Measurements from ENCODE around the gene MEIS2.

The MEIS2 gene

GRCh38 chr15:36964626-36965025 lies 135.7 kb downstream of the MEIS2 start:
- no peak overlapping the region for H3K9ac ChIP-seq (ENCODE audit: low read depth, low read length)
- H3K27ac ChIP-seq (ENCODE audit: low read length), result no peak overlapping the region
- H3K4me3 ChIP-seq (ENCODE audit: low read length), result no peak overlapping the region
- no peaks in the 10 kb centered on the region for H3K27me3 ChIP-seq (ENCODE audit: insufficient read depth, low read length)
- H3K36me3 ChIP-seq (ENCODE audit: insufficient read depth, low read depth, low read length), result no peaks in the 10 kb centered on the region
- H3K4me1 ChIP-seq (ENCODE audit: insufficient read depth, low read length), result no peaks in the 10 kb centered on the region
- H3K9me3 ChIP-seq (ENCODE audit: insufficient read depth, low read depth, low read length), result no peaks in the 10 kb centered on the region

- Histone ChIP-seq H3K9me3 (ENCODE audit: insufficient read depth, low read depth, low read length) (no peaks in the 10 kb centered on the region), H3K27ac (ENCODE audit: low read length) (no peak overlapping the region), H3K27me3 (ENCODE audit: insufficient read depth, low read length) (no peaks in the 10 kb centered on the region), H3K9ac (ENCODE audit: low read depth, low read length) (no peak overlapping the region), H3K4me1 (ENCODE audit: insufficient read depth, low read length) (no peaks in the 10 kb centered on the region), H3K36me3 (ENCODE audit: insufficient read depth, low read depth, low read length) (no peaks in the 10 kb centered on the region), H3K4me3 (ENCODE audit: low read length) (no peak overlapping the region)
Observed at GRCh38 chr15:36961956-36962355, 138.4 kb downstream of the MEIS2 start.

- no peak overlapping the region for H3K4me3 ChIP-seq (ENCODE audit: low read length)
- H3K4me1 ChIP-seq (ENCODE audit: insufficient read depth, low read length), result no peaks in the 10 kb centered on the region
- H3K27ac ChIP-seq (ENCODE audit: low read length), result no peak overlapping the region
- no peaks in the 10 kb centered on the region for H3K27me3 ChIP-seq (ENCODE audit: insufficient read depth, low read length)
- H3K36me3 ChIP-seq (ENCODE audit: insufficient read depth, low read depth, low read length), result no peaks in the 10 kb centered on the region
- H3K9ac ChIP-seq (ENCODE audit: low read depth, low read length), result no peak overlapping the region
- H3K9me3 ChIP-seq (ENCODE audit: insufficient read depth, low read depth, low read length), result no peaks in the 10 kb centered on the region
Observed at GRCh38 chr15:36960947-36961227, 139.5 kb downstream of the MEIS2 start.

GRCh38 chr15:36960179-36960946 lies 140.0 kb downstream of the MEIS2 start:
- Histone ChIP-seq H3K27ac (ENCODE audit: low read length) (no peak overlapping the region), H3K36me3 (ENCODE audit: insufficient read depth, low read depth, low read length) (no peaks in the 10 kb centered on the region), H3K4me1 (ENCODE audit: insufficient read depth, low read length) (no peaks in the 10 kb centered on the region), H3K27me3 (ENCODE audit: insufficient read depth, low read length) (no peaks in the 10 kb centered on the region), H3K9me3 (ENCODE audit: insufficient read depth, low read depth, low read length) (no peaks in the 10 kb centered on the region), H3K4me3 (ENCODE audit: low read length) (no peak overlapping the region), H3K9ac (ENCODE audit: low read depth, low read length) (no peak overlapping the region)

GRCh38 chr15:36959746-36960145 lies 140.6 kb downstream of the MEIS2 start:
- H3K36me3 ChIP-seq (ENCODE audit: insufficient read depth, low read depth, low read length), result no peaks in the 10 kb centered on the region
- no peaks in the 10 kb centered on the region for H3K27me3 ChIP-seq (ENCODE audit: insufficient read depth, low read length)
- no peak overlapping the region for H3K9ac ChIP-seq (ENCODE audit: low read depth, low read length)
- no peak overlapping the region for H3K4me3 ChIP-seq (ENCODE audit: low read length)
- no peak overlapping the region for H3K27ac ChIP-seq (ENCODE audit: low read length)
- no peaks in the 10 kb centered on the region for H3K4me1 ChIP-seq (ENCODE audit: insufficient read depth, low read length)
- no peaks in the 10 kb centered on the region for H3K9me3 ChIP-seq (ENCODE audit: insufficient read depth, low read depth, low read length)

- no peaks in the 10 kb centered on the region for H3K9me3 ChIP-seq (ENCODE audit: insufficient read depth, low read depth, low read length)
- H3K9ac ChIP-seq (ENCODE audit: low read depth, low read length), result no peak overlapping the region
- H3K4me1 ChIP-seq (ENCODE audit: insufficient read depth, low read length), result no peaks in the 10 kb centered on the region
- H3K36me3 ChIP-seq (ENCODE audit: insufficient read depth, low read depth, low read length), result no peaks in the 10 kb centered on the region
- no peaks in the 10 kb centered on the region for H3K27me3 ChIP-seq (ENCODE audit: insufficient read depth, low read length)
- no peak overlapping the region for H3K27ac ChIP-seq (ENCODE audit: low read length)
- H3K4me3 ChIP-seq (ENCODE audit: low read length), result no peak overlapping the region
Observed at GRCh38 chr15:36958606-36959005, 141.7 kb downstream of the MEIS2 start.

GRCh38 chr15:36954486-36954885 lies 145.9 kb downstream of the MEIS2 start:
- Histone ChIP-seq H3K27ac (ENCODE audit: low read length) (no peak overlapping the region), H3K4me1 (ENCODE audit: insufficient read depth, low read length) (no peaks in the 10 kb centered on the region), H3K4me3 (ENCODE audit: low read length) (no peak overlapping the region), H3K9ac (ENCODE audit: low read depth, low read length) (no peak overlapping the region), H3K36me3 (ENCODE audit: insufficient read depth, low read depth, low read length) (no peaks in the 10 kb centered on the region), H3K27me3 (ENCODE audit: insufficient read depth, low read length) (no peaks in the 10 kb centered on the region), H3K9me3 (ENCODE audit: insufficient read depth, low read depth, low read length) (no peaks in the 10 kb centered on the region)

- Histone ChIP-seq H3K27ac (ENCODE audit: low read length) (no peak overlapping the region), H3K9ac (ENCODE audit: low read depth, low read length) (no peak overlapping the region), H3K4me3 (ENCODE audit: low read length) (no peak overlapping the region), H3K36me3 (ENCODE audit: insufficient read depth, low read depth, low read length) (no peaks in the 10 kb centered on the region), H3K4me1 (ENCODE audit: insufficient read depth, low read length) (peaks cover 3% of the 10 kb centered on the region; the same call in 1 of the 2 replicates), H3K9me3 (ENCODE audit: insufficient read depth, low read depth, low read length) (no peaks in the 10 kb centered on the region), H3K27me3 (ENCODE audit: insufficient read depth, low read length) (no peaks in the 10 kb centered on the region)
Observed at GRCh38 chr15:36953346-36953745, 147.0 kb downstream of the MEIS2 start.

- Histone ChIP-seq H3K27ac (ENCODE audit: low read length) (no peak overlapping the region), H3K9ac (ENCODE audit: low read depth, low read length) (no peak overlapping the region), H3K4me1 (ENCODE audit: insufficient read depth, low read length) (peaks cover 3% of the 10 kb centered on the region; the same call in 1 of the 2 replicates), H3K36me3 (ENCODE audit: insufficient read depth, low read depth, low read length) (no peaks in the 10 kb centered on the region), H3K27me3 (ENCODE audit: insufficient read depth, low read length) (no peaks in the 10 kb centered on the region), H3K9me3 (ENCODE audit: insufficient read depth, low read depth, low read length) (no peaks in the 10 kb centered on the region), H3K4me3 (ENCODE audit: low read length) (no peak overlapping the region)
Observed at GRCh38 chr15:36951731-36952247, 148.6 kb downstream of the MEIS2 start.

GRCh38 chr15:36950371-36950770 lies 150.0 kb downstream of the MEIS2 start:
- no peak overlapping the region for H3K4me3 ChIP-seq (ENCODE audit: low read length)
- H3K9me3 ChIP-seq (ENCODE audit: insufficient read depth, low read depth, low read length), result no peaks in the 10 kb centered on the region
- no peak overlapping the region for H3K27ac ChIP-seq (ENCODE audit: low read length)
- H3K36me3 ChIP-seq (ENCODE audit: insufficient read depth, low read depth, low read length), result no peaks in the 10 kb centered on the region
- H3K27me3 ChIP-seq (ENCODE audit: insufficient read depth, low read length), result no peaks in the 10 kb centered on the region
- H3K9ac ChIP-seq (ENCODE audit: low read depth, low read length), result no peak overlapping the region
- H3K4me1 ChIP-seq (ENCODE audit: insufficient read depth, low read length), result peaks cover 3% of the 10 kb centered on the region; the same call in 1 of the 2 replicates

GRCh38 chr15:36948982-36949381 lies 151.4 kb downstream of the MEIS2 start:
- Histone ChIP-seq H3K9ac (ENCODE audit: low read depth, low read length) (no peak overlapping the region), H3K9me3 (ENCODE audit: insufficient read depth, low read depth, low read length) (no peaks in the 10 kb centered on the region), H3K4me1 (ENCODE audit: insufficient read depth, low read length) (peaks cover 6% of the 10 kb centered on the region; the same call in 1 of the 2 replicates), H3K4me3 (ENCODE audit: low read length) (no peak overlapping the region), H3K27me3 (ENCODE audit: insufficient read depth, low read length) (no peaks in the 10 kb centered on the region), H3K27ac (ENCODE audit: low read length) (no peak overlapping the region), H3K36me3 (ENCODE audit: insufficient read depth, low read depth, low read length) (no peaks in the 10 kb centered on the region)

- H3K9ac ChIP-seq (ENCODE audit: low read depth, low read length), result no peak overlapping the region
- no peaks in the 10 kb centered on the region for H3K36me3 ChIP-seq (ENCODE audit: insufficient read depth, low read depth, low read length)
- H3K27ac ChIP-seq (ENCODE audit: low read length), result no peak overlapping the region
- peaks cover 14% of the 10 kb centered on the region; the same call in 1 of the 2 replicates for H3K4me1 ChIP-seq (ENCODE audit: insufficient read depth, low read length)
- H3K27me3 ChIP-seq (ENCODE audit: insufficient read depth, low read length), result no peaks in the 10 kb centered on the region
- H3K4me3 ChIP-seq (ENCODE audit: low read length), result no peak overlapping the region
- no peaks in the 10 kb centered on the region for H3K9me3 ChIP-seq (ENCODE audit: insufficient read depth, low read depth, low read length)
Observed at GRCh38 chr15:36947035-36947719, 153.2 kb downstream of the MEIS2 start.
